Adrenal gland (tissue), 12 donors: ENCODE data around the gene CPOX. TPM values are rescaled to one million over a fixed set of nuclear protein-coding genes. Genes with fewer than 3 reads are reported as not detected.

Source experiments
- DNase-seq, 7 donors: peaks; one replicate each; pipeline ENCODE4 v3.0.0-alpha.2; 2019 to 2020
- H3K27ac ChIP-seq, 5 donors: fragments of 200-600 bp; sonication (generic) in 4 of 5; 1 replicate in 3 of 5; 2 replicates in 2 of 5; pipeline versions ENCODE4 v1.5.1 to v1.8.0; 2016 to 2020; ENCODE audit warnings: mild to moderate bottlenecking in 1 of 5
- H3K27me3 ChIP-seq: fragments of 200-600 bp; 2 replicates; pipeline ENCODE4 v1.8.0; 2021
- H3K36me3 ChIP-seq, 2 donors: fragments of 200-600 bp; replicated peaks in 1 of 2; 1 replicate in 1 of 2; 2 replicates in 1 of 2; pipeline versions ENCODE4 v1.5.1 to v1.8.0; 2018 to 2022
- H3K4me1 ChIP-seq, 2 donors: fragments of 200-600 bp; replicated peaks in 1 of 2; 1 replicate in 1 of 2; 2 replicates in 1 of 2; pipeline versions ENCODE4 v1.5.1 to v1.8.0; 2018 to 2021
- H3K4me3 ChIP-seq, 4 donors: fragments of 200-600 bp; sonication (generic) in 3 of 4; one replicate each; pipeline ENCODE4 v1.5.1; 2016 to 2018
- H3K9me3 ChIP-seq, 3 donors: fragments of 200-600 bp; sonication (generic) in 1 of 3; replicated peaks in 1 of 3; 1 replicate in 2 of 3; 2 replicates in 1 of 3; pipeline versions ENCODE4 v1.5.1 to v1.8.0; 2016 to 2021
- CTCF ChIP-seq, 6 experiments: fragments of 450-650 bp in 4 of 6; fragments of 200-600 bp in 2 of 6; sonication (generic) in 1 of 6; IDR thresholded peaks; 1 replicate in 5 of 6; 2 replicates in 1 of 6; pipeline versions ENCODE4 v1.5.1 to v1.8.0; 2016 to 2021; ENCODE audit warnings: antibody characterized with exemption in 6 of 6, mild to moderate bottlenecking in 2 of 6, moderate library complexity in 1 of 6
- POLR2A ChIP-seq, 2 donors: fragments of 450-650 bp; IDR thresholded peaks; one replicate each; pipeline ENCODE4 v1.6.1; 2017; ENCODE audit warnings: antibody characterized with exemption in 2 of 2, mild to moderate bottlenecking in 2 of 2, moderate library complexity in 1 of 2
- WGBS, 4 donors: extraction: QIAGEN DNeasy Blood & Tissue Kit in 2 of 4; methylation state at CpG; one replicate each; pipeline versions ENCODE4 v1.1.5 to v1.1.7; 2013 to 2017; 5-methylcytosine and 5-hydroxymethylcytosine counted together
- intact Hi-C, 2 donors: fragments of 100-400 bp; cut with DNase I; formaldehyde crosslinking; loops; one replicate each; pipeline versions ENCODE4 v1.14.1 to v1.15.0; 2022 to 2023
- polyA plus RNA-seq, 3 donors: library from polyadenylated mRNA; stranded (reverse); fragments of 200-250 nt in 2 of 3; fragments of 350-450 nt in 1 of 3; fragmentation: Illumina TruSeq in 1 of 3; extraction: RNeasy Lipid Tissue Mini Kit (QIAGEN cat#74804) in 1 of 3; gene quantifications; one replicate each; pipeline ENCODE4 v1.2.3, GENCODE V29; 2013 to 2014
- total RNA-seq, 9 donors: library from RNA; depleted of rRNA in 4 of 9; stranded (reverse); fragments of >200 nt in 4 of 9; fragments of 120-200 nt in 1 of 9; fragmentation: NEBNext Ultra II Directional in 1 of 9; extraction: Animal tissue kit (Norgen Biotek cat#: 25700) in 1 of 9; gene quantifications; one replicate each; pipeline versions ENCODE4 v1.1.0 to v1.2.4, GENCODE V29; 2013 to 2023
- donor health status: healthy with polysubstance abuse.
- donor health status: Bipolar disorder and iron deficiency.
- donor health status: DM: yes; HTN: yes; CAD: no.
- donor health status: DM: no; HTN: no; CAD: no.
- donor health status: DM: no; HTN: no; CAD: no.
- donor health status: DM: yes; HTN: yes; CAD: no.

Gene CPOX
- total and polyA plus RNA-seq, 12 donors, result 9.0 to 59.8 (median 21.7) TPM

- no peak for DNase-seq
- peaks cover 0 to 37% of the 10 kb centered on the region in 2 donors for H3K36me3 ChIP-seq
- TF ChIP-seq POLR2A (IDR thresholded peaks at IDR 0.05) (no peak), CTCF (IDR thresholded peaks at IDR 0.05) (no peak)
- H3K4me1 ChIP-seq, result peaks cover 11 to 26% of the 10 kb centered on the region in 2 donors
- H3K4me3 ChIP-seq, result no peak overlapping the region
- WGBS, 4 donors, result 66 to 74% (median 70%) methylated on average over 2 of the region's 2 CpGs
- intact Hi-C loops, result no loop called here
- H3K27ac ChIP-seq, result no peak overlapping the region
- H3K9me3 ChIP-seq, result no peaks in the 10 kb centered on the region
- no peaks in the 10 kb centered on the region for H3K27me3 ChIP-seq
Observed at GRCh38 chr3:98587654-98588053, 5.8 kb downstream of the CPOX start.

GRCh38 chr3:98584547-98584946 is 8.9 kb downstream of the CPOX start:
- Histone ChIP-seq H3K4me1 (peaks cover 0 to 7% of the 10 kb centered on the region in 2 donors), H3K4me3 (no peak overlapping the region), H3K36me3 (peaks cover 0 to 35% of the 10 kb centered on the region in 2 donors), H3K27ac (no peak overlapping the region), H3K9me3 (no peaks in the 10 kb centered on the region), H3K27me3 (no peaks in the 10 kb centered on the region)
- WGBS, 4 donors, result 88 to 97% (median 95%) methylated on average over 2 of the region's 2 CpGs
- DNase-seq, result no peak
- TF ChIP-seq POLR2A (IDR thresholded peaks at IDR 0.05), result no peak
- TF ChIP-seq CTCF (IDR thresholded peaks at IDR 0.05), result no peak
- intact Hi-C loops, result no loop called here

- Histone ChIP-seq H3K4me1 (peaks cover 0 to 4% of the 10 kb centered on the region in 2 donors), H3K36me3 (peaks cover 0 to 32% of the 10 kb centered on the region in 2 donors), H3K9me3 (no peaks in the 10 kb centered on the region), H3K27me3 (no peaks in the 10 kb centered on the region), H3K4me3 (no peak overlapping the region), H3K27ac (no peak overlapping the region)
- intact Hi-C loops, result no loop called here
- TF ChIP-seq CTCF (IDR thresholded peaks at IDR 0.05), result no peak
- TF ChIP-seq POLR2A (IDR thresholded peaks at IDR 0.05), result no peak
- DNase-seq, result no peak
- WGBS, 4 donors, result 81 to 99% (median 94%) methylated on average over 4 of the region's 4 CpGs
Observed at GRCh38 chr3:98583766-98584165, 9.6 kb downstream of the CPOX start.

- no peak overlapping the region for H3K4me3 ChIP-seq
- H3K9me3 ChIP-seq, result no peaks in the 10 kb centered on the region
- no peak for DNase-seq
- H3K27me3 ChIP-seq, result no peaks in the 10 kb centered on the region
- TF ChIP-seq POLR2A (IDR thresholded peaks at IDR 0.05), result no peak
- no peak for TF ChIP-seq CTCF (IDR thresholded peaks at IDR 0.05)
- peaks cover 0 to 40% of the 10 kb centered on the region in 2 donors for H3K36me3 ChIP-seq
- WGBS, 4 donors, result 91 to 100% (median 97%) methylated on average over 1 of the region's 1 CpG
- intact Hi-C loops, result no loop called here
- H3K4me1 ChIP-seq, result no peaks in the 10 kb centered on the region
- no peak overlapping the region for H3K27ac ChIP-seq
Observed at GRCh38 chr3:98582042-98582441, 11.4 kb downstream of the CPOX start.
